Fibroblast of lung (primary cell): ENCODE data around the gene GKAP1.

Experiments
- EZH2 ChIP-seq: IDR thresholded peaks from 2 replicates; pipeline ENCODE4 v1.5.1; 2012; ENCODE audit warnings: low read length, control low read depth, mild to moderate bottlenecking; ENCODE audit errors: missing control alignments
- TF ChIP-seq, protein P1 (sequence below), 2 donors: IDR thresholded peaks in 1 of 2; conservative IDR thresholded peaks in 1 of 2; 1 replicate in 1 of 2; 2 replicates in 1 of 2; pipeline ENCODE4 v1.5.1; 2011 to 2012; ENCODE audit warnings: low read length in 2 of 2, control low read depth in 1 of 2, inconsistent platforms in 1 of 2, low read depth in 1 of 2, mild to moderate bottlenecking in 1 of 2

GRCh38 chr9:83794051-83794450 lies 23.5 kb downstream of the GKAP1 start:
- TF ChIP-seq, protein P1, sequence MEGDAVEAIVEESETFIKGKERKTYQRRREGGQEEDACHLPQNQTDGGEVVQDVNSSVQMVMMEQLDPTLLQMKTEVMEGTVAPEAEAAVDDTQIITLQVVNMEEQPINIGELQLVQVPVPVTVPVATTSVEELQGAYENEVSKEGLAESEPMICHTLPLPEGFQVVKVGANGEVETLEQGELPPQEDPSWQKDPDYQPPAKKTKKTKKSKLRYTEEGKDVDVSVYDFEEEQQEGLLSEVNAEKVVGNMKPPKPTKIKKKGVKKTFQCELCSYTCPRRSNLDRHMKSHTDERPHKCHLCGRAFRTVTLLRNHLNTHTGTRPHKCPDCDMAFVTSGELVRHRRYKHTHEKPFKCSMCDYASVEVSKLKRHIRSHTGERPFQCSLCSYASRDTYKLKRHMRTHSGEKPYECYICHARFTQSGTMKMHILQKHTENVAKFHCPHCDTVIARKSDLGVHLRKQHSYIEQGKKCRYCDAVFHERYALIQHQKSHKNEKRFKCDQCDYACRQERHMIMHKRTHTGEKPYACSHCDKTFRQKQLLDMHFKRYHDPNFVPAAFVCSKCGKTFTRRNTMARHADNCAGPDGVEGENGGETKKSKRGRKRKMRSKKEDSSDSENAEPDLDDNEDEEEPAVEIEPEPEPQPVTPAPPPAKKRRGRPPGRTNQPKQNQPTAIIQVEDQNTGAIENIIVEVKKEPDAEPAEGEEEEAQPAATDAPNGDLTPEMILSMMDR (conservative IDR thresholded peaks at IDR 0.05 in 1 of 2, IDR thresholded peaks at IDR 0.05 in 1 of 2; ENCODE audit: low read depth in 1 of 2, low read length in 2 of 2), result no peak
- no peak for TF ChIP-seq EZH2
